ENCODE data around the gene PPIL6.

DNA sequence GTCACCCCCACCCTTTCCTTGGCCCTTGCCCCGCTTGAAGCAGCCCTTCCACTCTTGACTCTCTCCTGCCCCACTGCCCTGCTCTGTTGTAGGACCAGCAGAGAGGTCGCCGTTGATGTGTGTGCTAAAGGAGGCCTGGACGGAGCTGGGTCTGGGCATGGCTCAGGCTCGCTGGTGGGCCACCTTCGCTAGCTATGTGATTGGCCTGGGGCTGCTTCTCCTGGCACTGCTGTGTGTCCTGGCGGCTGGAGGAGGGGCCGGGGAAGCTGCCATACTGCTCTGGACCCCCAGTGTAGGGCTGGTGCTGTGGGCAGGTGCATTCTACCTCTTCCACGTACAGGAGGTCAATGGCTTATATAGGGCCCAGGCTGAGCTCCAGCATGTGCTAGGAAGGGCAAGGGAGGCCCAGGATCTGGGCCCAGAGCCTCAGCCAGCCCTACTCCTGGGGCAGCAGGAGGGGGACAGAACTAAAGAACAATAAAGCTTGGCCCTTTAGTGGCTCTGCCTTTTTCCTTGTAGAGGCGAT is 3.1 kb upstream of the PPIL6 start:
- TF ChIP-seq, protein P1, sequence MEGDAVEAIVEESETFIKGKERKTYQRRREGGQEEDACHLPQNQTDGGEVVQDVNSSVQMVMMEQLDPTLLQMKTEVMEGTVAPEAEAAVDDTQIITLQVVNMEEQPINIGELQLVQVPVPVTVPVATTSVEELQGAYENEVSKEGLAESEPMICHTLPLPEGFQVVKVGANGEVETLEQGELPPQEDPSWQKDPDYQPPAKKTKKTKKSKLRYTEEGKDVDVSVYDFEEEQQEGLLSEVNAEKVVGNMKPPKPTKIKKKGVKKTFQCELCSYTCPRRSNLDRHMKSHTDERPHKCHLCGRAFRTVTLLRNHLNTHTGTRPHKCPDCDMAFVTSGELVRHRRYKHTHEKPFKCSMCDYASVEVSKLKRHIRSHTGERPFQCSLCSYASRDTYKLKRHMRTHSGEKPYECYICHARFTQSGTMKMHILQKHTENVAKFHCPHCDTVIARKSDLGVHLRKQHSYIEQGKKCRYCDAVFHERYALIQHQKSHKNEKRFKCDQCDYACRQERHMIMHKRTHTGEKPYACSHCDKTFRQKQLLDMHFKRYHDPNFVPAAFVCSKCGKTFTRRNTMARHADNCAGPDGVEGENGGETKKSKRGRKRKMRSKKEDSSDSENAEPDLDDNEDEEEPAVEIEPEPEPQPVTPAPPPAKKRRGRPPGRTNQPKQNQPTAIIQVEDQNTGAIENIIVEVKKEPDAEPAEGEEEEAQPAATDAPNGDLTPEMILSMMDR (IDR thresholded peaks at IDR 0.05), result no peak
- TF ChIP-seq POLR2A (IDR thresholded peaks at IDR 0.05; ENCODE audit: low read length) (no peak), EP300 (IDR thresholded peaks at IDR 0.05) (no peak), TP53 (CRISPR knock-in tag; IDR thresholded peaks at IDR 0.05) (no peak), BHLHE40 (IDR thresholded peaks at IDR 0.05; ENCODE audit: low read depth, low read length) (no peak), RCOR1 (IDR thresholded peaks at IDR 0.05; ENCODE audit: low read depth, low read length) (no peak), RNF2 (IDR thresholded peaks at IDR 0.05; ENCODE audit: borderline replicate concordance, low read depth) (no peak), NFE2L2 (conservative IDR thresholded peaks at IDR 0.05; ENCODE audit: low read length) (no peak)
- TF ChIP-seq, protein P2, sequence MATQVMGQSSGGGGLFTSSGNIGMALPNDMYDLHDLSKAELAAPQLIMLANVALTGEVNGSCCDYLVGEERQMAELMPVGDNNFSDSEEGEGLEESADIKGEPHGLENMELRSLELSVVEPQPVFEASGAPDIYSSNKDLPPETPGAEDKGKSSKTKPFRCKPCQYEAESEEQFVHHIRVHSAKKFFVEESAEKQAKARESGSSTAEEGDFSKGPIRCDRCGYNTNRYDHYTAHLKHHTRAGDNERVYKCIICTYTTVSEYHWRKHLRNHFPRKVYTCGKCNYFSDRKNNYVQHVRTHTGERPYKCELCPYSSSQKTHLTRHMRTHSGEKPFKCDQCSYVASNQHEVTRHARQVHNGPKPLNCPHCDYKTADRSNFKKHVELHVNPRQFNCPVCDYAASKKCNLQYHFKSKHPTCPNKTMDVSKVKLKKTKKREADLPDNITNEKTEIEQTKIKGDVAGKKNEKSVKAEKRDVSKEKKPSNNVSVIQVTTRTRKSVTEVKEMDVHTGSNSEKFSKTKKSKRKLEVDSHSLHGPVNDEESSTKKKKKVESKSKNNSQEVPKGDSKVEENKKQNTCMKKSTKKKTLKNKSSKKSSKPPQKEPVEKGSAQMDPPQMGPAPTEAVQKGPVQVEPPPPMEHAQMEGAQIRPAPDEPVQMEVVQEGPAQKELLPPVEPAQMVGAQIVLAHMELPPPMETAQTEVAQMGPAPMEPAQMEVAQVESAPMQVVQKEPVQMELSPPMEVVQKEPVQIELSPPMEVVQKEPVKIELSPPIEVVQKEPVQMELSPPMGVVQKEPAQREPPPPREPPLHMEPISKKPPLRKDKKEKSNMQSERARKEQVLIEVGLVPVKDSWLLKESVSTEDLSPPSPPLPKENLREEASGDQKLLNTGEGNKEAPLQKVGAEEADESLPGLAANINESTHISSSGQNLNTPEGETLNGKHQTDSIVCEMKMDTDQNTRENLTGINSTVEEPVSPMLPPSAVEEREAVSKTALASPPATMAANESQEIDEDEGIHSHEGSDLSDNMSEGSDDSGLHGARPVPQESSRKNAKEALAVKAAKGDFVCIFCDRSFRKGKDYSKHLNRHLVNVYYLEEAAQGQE (IDR thresholded peaks at IDR 0.05), result no peak
- TF ChIP-seq, protein P3, sequence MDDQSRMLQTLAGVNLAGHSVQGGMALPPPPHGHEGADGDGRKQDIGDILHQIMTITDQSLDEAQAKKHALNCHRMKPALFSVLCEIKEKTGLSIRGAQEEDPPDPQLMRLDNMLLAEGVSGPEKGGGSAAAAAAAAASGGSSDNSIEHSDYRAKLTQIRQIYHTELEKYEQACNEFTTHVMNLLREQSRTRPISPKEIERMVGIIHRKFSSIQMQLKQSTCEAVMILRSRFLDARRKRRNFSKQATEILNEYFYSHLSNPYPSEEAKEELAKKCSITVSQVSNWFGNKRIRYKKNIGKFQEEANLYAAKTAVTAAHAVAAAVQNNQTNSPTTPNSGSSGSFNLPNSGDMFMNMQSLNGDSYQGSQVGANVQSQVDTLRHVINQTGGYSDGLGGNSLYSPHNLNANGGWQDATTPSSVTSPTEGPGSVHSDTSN (IDR thresholded peaks at IDR 0.05), result no peak

All from A549 (cell line).